ENCODE results near the gene FGF19. TPM values are rescaled to one million over a fixed set of nuclear protein-coding genes. Genes with fewer than 3 reads are reported as not detected.

The FGF19 gene
- total RNA-seq, 1 experiment from 2014 or later: 10.3 TPM

DNA sequence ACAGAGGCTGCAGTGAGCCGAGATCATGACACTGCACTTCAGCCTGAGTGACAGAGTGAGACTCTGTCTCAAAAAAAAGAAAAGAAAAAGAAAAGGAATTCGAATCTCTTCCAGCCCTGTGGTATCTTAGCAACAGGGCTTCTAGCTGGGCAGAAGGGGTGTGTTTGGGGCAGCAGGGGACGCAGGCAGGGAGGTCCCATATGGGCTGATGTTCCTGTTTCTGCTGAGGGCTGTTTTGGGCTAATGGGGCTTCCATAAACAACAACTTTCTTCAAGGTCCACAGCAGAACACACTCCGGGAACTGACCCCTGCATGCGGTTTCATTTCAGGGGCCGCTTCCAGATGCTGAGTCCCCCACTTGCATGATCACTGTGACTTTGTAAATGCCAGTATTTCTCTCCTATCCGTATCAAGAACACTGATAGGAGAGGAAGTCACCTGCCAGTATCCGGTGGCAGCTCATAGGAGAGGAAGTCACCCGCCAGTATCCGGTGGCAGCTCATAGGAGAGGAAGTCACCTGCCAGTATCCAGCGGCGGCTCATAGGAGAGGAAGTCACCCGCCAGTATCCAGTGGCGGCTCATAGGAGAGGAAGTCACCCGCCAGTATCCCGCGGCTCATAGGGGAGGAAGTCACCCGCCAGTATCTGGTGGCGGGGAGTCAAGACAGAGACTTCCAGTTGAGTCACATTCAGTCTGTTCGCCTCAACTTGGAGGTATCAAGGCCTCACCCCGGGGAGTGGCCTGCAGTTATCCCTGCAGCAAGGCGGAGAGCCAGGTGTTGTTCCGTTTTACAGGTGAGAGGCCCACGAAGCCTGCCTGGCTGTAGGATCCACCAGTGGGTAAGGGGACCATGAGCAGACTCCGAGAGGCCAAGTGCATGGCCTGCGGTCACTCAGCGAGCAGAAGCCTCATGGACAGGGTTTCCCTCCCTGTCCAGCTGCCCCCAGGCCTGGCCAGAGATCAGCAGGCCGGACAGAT is 8.3 kb upstream of the FGF19 start:
- H3K9me3 ChIP-seq (replicated peaks): no peaks in the 10 kb centered on the region
- peaks cover 6% of the 10 kb centered on the region for H3K4me1 ChIP-seq (replicated peaks)
- H3K27me3 ChIP-seq (replicated peaks): no peaks in the 10 kb centered on the region
- no peaks in the 10 kb centered on the region for H3K36me3 ChIP-seq
- no peak overlapping the region for H3K27ac ChIP-seq
- no peak for DNase-seq (ENCODE audit: low read depth in 1 of 2, low spot score in 2 of 2)
- H3K4me3 ChIP-seq: no peak overlapping the region

DNA sequence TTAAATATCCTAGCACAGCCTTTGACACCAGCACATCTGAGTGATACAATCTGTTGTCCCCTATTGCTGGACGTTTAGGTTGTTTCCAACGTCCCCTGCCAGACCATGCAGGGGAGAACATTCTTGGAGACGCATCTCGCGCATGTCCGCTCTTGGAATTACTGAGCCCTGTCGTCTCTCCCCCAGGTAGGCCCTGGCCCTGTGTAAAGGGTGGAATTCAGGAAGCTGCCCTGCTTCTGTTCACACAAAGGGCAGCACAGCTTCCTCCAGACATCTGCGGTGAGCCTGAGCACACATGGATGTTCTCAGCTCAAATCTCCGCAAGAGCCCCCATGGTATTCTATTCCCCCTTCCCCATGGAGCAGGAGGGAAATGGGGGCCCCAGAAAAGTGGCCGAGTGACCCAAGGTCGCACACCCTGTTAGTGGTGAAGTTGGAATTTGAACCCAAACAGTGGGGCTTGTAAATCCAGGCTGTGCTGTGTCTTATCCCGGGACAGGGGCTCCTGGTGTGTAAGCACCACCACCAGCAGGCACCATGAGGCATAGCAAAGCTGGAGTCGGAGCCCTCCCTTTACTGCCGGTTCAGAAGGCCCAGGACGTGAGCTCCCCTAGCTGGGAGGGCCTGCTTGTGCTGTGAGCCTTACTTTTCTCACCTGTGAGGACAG is 5.0 kb upstream of the FGF19 start:
- Histone ChIP-seq H3K36me3 (no peaks in the 10 kb centered on the region), H3K9me3 (replicated peaks) (no peaks in the 10 kb centered on the region), H3K27me3 (replicated peaks) (no peaks in the 10 kb centered on the region), H3K4me1 (replicated peaks) (peaks cover 27% of the 10 kb centered on the region), H3K4me3 (no peak overlapping the region), H3K27ac (no peak overlapping the region)
- DNase-seq (ENCODE audit: low read depth in 1 of 2, low spot score in 2 of 2): no peak

DNA sequence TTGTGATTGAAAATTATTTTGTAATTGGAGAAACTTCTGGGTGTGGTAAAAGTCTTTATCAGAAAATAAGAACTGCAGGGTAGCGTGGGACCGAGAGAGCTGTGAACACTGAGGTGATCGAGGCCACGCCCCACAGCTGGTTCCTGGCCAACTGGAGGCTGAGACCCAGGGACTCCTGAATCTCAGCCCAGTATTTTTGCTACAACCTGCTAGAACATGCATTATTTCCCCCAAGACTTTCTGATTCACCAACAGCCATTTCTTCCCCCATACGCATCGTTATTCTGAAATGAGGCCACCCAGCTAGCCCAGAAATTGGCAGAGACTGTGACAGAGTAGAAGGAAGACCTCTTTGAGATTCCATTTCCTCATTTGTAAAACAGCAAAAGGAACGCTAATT is 3.4 kb upstream of the FGF19 start:
- Histone ChIP-seq H3K9me3 (replicated peaks) (no peaks in the 10 kb centered on the region), H3K4me1 (replicated peaks) (peaks cover 44% of the 10 kb centered on the region), H3K36me3 (no peaks in the 10 kb centered on the region), H3K27me3 (replicated peaks) (no peaks in the 10 kb centered on the region), H3K27ac (peak overlapping the region; percentile 37), H3K4me3 (no peak overlapping the region)
- peak; percentile 85 to 88 for DNase-seq (ENCODE audit: low read depth in 1 of 2, low spot score in 2 of 2)

DNA sequence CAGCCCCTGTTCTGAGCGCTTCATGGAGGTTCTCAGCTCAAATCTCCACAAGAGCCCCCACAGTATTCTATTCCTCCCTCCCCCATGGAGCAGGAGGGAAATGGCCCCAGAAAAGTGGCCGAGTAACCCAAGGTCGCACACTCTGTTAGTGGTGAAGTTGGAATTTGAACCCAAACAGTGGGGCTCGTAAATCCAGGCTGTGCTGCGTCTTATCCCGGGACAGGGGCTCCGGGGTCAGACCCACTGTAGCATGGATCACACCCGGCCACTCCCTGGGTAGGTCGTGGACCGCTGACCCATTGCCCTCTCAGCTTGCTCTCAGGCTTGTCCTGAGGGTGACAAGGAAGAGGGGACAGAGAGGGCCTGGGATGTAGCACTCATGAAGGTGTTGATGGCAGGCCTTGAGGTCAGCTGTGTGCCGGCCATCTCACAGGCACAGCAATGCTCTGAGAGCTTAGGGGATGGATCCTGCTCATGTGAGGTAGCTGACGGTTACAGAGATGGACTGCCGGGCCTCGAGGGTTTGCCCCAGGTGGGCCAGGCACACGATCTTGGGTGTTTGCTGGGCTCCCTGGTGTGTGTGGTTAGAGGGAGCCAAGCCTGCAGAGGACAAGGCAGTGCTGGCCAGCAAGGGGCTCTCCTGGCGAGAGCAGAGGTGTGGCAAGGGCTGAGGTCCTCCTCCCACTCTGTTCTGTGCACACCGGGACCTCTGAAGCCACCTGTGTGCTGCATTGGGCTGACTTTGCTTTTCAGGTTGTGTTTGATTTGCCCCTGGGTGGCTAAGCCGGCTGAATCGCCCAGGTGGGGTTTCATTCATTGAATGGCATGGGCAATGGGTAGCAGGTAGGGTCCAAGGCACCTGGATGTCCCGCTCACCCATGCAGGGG is 2.3 kb upstream of the FGF19 start:
- H3K36me3 ChIP-seq: no peaks in the 10 kb centered on the region
- H3K27me3 ChIP-seq (replicated peaks): no peaks in the 10 kb centered on the region
- H3K4me1 ChIP-seq (replicated peaks): peaks cover 54% of the 10 kb centered on the region
- no peaks in the 10 kb centered on the region for H3K9me3 ChIP-seq (replicated peaks)
- H3K27ac ChIP-seq: no peak overlapping the region
- no peak overlapping the region for H3K4me3 ChIP-seq
- DNase-seq (ENCODE audit: low read depth in 1 of 2, low spot score in 2 of 2): peak in 1 of 2 experiments; percentile 57

DNA sequence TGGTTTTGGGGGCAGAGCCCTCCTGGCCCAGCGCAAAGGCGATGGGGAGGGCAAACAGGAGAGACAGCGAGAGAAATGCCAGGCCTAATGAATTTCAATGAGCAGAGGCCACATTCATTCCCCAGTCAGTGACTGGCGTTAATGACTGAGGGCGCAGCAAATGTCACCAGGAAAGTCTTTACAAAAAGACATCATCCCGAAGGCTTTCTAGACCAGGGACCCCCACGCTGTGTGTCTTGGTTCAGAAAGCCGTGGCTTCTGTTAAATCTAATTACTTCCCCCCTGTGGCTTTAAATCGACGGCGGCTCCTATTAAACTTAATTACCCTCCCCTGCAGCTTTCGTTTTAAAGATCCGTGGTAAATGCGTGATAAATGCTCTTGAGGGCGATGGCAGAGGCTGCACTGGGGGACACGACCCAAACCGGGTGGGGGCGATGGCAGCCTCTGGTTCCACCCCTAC is 1.6 kb upstream of the FGF19 start:
- no peak for DNase-seq (ENCODE audit: low read depth in 1 of 2, low spot score in 2 of 2)
- Histone ChIP-seq H3K27me3 (replicated peaks) (no peaks in the 10 kb centered on the region), H3K36me3 (no peaks in the 10 kb centered on the region), H3K27ac (no peak overlapping the region), H3K4me3 (no peak overlapping the region), H3K4me1 (replicated peaks) (peaks cover 62% of the 10 kb centered on the region), H3K9me3 (replicated peaks) (no peaks in the 10 kb centered on the region)

DNA sequence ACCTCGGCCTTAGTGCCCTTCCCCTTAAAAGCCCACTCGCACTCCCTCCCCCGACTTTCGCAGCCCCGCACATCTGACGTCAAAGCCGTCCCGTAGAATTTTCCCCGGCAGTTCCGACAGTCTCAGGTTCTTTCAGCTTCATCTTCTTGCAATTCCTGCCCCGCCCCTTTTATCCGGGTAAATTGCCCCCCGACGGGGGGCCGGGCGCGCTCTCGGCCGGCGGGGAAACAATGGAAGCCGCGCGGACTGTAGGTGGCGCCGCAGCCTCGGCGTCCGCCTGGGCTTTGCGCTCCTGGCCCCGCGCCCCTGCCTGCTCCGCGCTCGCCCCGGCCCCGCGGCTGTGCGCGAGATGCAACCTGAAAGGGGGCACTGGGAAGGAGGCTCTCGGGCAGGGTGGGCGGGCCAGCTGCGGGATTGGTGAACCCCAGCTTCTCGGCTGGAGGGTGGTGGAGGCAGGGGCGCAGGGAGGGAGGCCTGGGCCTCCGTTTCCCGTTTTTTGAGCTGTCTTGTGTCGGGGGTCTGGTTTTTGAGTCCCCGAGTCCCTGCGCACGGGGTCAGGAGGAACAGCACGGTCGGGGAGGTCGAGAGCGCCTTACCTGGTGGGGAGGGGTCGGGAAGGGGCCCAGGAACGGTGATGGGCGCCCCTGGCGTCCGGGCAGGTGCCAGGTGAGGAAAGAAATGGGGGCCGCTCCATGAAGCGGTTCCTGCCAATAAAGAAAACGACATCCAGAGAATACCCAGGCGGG is 859 bp upstream of the FGF19 start:
- Histone ChIP-seq H3K4me1 (replicated peaks) (peaks cover 67% of the 10 kb centered on the region), H3K36me3 (no peaks in the 10 kb centered on the region), H3K27me3 (replicated peaks) (no peaks in the 10 kb centered on the region), H3K9me3 (replicated peaks) (no peaks in the 10 kb centered on the region), H3K4me3 (peak overlapping the region; percentile 24; the same call in 1 of the 2 replicates), H3K27ac (no peak overlapping the region)
- DNase-seq (ENCODE audit: low read depth in 1 of 2, low spot score in 2 of 2): peak in 1 of 2 experiments; percentile 61

DNA sequence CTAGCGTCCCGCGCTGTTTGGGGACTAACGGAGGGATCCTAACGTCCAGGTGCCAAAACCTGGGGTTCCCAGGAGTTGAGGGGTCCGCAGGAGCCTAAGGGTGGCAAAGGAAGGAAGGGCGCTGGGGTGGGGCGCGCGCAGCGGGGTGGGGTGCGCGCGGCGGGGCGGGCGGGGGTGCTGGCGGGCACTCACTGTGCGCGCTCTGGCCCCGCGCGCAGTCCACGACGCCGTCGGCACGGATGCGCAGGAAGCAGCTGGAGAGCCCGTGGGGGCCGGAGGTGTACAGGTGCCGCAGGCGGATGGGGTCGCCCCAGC is 412 bp downstream of the FGF19 start:
- peak overlapping the region; percentile 24 for H3K4me3 ChIP-seq
- DNase-seq (ENCODE audit: low read depth in 1 of 2, low spot score in 2 of 2): no peak
- no peaks in the 10 kb centered on the region for H3K9me3 ChIP-seq (replicated peaks)
- no peak overlapping the region; the same call in 1 of the 2 replicates for H3K27ac ChIP-seq
- H3K4me1 ChIP-seq (replicated peaks): peaks cover 73% of the 10 kb centered on the region
- H3K36me3 ChIP-seq: 0 out of 2 replicates have a peak, but pooled peaks cover 3% of the 10 kb centered on the region
- H3K27me3 ChIP-seq (replicated peaks): no peaks in the 10 kb centered on the region

DNA sequence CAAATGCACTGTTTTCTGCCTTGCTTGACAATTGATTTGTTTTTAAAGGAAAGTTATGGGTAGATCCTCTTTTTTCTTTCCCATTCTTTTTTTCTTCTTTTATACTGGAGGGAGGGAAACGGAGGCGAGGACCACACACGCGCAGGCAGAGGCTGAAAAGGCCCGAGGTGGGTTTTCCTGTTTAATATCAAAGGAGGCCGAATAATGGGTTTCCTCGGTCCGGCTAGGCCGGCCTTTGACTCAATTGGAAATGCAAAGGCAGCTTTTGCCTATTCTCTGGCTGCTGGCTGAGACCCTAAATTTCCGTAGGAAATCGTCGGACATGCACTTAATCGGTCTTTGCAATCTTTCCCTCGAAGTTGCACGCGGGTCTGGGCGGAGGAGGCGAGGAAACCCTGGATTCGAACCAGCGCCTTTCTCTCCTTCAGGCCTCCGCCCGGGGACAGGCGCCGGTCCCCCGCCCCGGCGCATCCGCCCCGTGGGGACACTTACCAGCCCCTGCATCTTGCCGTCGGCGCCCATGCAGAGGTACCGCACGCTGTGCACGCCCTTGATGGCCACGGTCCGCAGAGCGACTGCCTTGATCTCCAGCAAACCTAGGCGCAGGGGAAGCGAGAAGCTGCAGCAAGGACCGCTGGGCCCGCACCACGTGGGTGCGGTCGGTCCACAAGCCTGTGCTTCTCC is 911 bp downstream of the FGF19 start:
- Histone ChIP-seq H3K27me3 (replicated peaks) (no peaks in the 10 kb centered on the region), H3K4me3 (peak overlapping the region; percentile 7; the same call in 1 of the 2 replicates), H3K4me1 (replicated peaks) (peaks cover 73% of the 10 kb centered on the region), H3K9me3 (replicated peaks) (no peaks in the 10 kb centered on the region), H3K27ac (peak overlapping the region; percentile 65), H3K36me3 (0 out of 2 replicates have a peak, but pooled peaks cover 3% of the 10 kb centered on the region)
- DNase-seq (ENCODE audit: low read depth in 1 of 2, low spot score in 2 of 2): peak; percentile 80 to 94

DNA sequence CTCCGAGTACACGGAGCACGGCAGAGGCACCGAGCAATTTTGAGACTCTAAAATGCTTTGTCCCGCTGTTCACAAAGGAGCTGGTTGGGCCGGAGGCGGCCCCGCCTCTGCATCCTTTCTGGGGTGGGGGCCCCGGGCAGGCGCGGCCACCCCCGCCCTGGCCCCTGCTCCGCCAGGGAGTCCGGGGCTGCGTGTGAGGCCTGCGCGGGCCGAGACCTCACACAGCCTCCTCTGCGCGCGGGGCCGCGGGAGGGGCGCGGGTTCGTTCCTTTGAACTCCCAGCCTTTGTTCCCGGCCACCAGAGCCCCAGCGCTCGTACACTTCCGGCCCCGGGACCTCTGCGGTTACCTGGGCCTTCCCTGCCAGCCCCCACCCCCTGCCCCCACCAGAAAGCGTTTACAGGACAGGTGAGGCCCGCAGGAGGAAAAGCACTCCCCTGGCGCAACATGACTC is 1.6 kb downstream of the FGF19 start:
- Histone ChIP-seq H3K27ac (peak overlapping the region; percentile 65), H3K36me3 (0 out of 2 replicates have a peak, but pooled peaks cover 3% of the 10 kb centered on the region), H3K27me3 (replicated peaks) (no peaks in the 10 kb centered on the region), H3K4me1 (replicated peaks) (peaks cover 69% of the 10 kb centered on the region), H3K4me3 (peak overlapping the region; percentile 7), H3K9me3 (replicated peaks) (no peaks in the 10 kb centered on the region)
- peak; percentile 98 to 100 for DNase-seq (ENCODE audit: low read depth in 1 of 2, low spot score in 2 of 2)

DNA sequence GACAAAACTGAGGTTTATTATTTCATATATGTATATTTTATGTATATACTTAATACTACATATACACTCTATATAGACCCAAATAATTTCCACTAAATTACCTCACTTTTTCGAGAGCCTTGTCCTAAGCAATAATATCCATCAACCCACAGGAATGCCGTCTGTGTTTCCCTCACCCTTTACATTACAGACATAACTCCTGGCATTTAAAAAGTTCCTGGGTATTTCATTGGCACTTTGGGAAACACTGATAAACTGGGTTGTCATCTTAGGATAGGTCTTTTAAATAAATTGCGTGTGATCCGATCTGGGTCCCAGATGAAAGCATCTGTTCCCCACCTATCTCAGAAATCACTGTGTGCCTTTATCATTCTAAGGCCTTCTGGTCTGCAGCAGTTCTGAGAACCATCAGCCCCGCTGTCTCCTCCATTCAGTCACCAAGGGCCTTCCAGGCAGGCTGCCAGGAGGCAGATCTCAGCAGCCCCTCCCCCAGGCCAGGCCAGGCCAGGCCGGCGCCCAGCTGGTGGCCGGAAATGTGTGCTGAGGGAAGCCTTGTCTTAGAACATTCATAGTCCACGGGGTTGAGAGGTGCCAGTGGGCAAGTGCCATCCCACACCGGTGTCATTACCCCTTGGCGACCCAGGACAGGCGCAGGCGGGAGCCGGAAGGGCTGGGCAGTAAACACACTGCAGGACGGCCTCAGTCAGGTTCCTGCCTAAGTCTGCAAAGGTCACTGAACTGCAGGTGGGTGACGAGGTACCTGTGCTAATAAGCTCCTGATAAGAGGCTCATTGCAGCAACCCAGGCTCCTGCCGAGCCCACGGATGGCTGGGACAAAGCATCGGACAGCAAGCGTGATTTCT is 3.3 kb downstream of the FGF19 start:
- no peaks in the 10 kb centered on the region for H3K9me3 ChIP-seq (replicated peaks)
- H3K27me3 ChIP-seq (replicated peaks): no peaks in the 10 kb centered on the region
- no peak overlapping the region for H3K4me3 ChIP-seq
- peak overlapping the region; percentile 63 for H3K27ac ChIP-seq
- peak; percentile 99 for DNase-seq (ENCODE audit: low read depth in 1 of 2, low spot score in 2 of 2)
- 0 out of 2 replicates have a peak, but pooled peaks cover 3% of the 10 kb centered on the region for H3K36me3 ChIP-seq
- H3K4me1 ChIP-seq (replicated peaks): peaks cover 65% of the 10 kb centered on the region

DNA sequence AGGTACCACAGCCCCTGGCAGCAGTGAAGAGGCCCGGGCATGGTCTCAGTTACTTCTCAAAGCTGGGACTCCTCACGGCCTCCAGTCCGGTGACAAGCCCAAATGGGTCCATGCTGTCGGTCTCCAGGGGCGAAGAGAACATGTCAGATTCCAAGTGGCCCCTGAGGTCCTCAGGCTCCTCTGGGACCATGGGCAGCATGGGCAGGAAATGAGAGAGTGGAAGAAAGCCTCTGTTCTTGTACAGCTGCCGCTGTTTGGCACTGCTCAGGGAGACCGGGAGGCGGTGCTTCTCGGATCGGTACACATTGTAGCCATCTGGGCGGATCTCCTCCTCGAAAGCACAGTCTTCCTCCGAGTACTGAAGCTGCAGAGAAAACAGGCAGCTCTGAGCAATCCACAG is 4.6 kb downstream of the FGF19 start:
- Histone ChIP-seq H3K9me3 (replicated peaks) (no peaks in the 10 kb centered on the region), H3K27ac (no peak overlapping the region), H3K4me3 (no peak overlapping the region), H3K27me3 (replicated peaks) (no peaks in the 10 kb centered on the region), H3K4me1 (replicated peaks) (peaks cover 74% of the 10 kb centered on the region), H3K36me3 (0 out of 2 replicates have a peak, but pooled peaks cover 3% of the 10 kb centered on the region)
- DNase-seq (ENCODE audit: low read depth in 1 of 2, low spot score in 2 of 2): peak in 1 of 2 experiments; percentile 59

All from SJSA1 (cell line).